HG02798 (cell line): ENCODE results near the gene C1orf35.

Experiments
- ATAC-seq: cut with Tn5 transposase; IDR thresholded peaks from one replicate; pipeline ENCODE4 v1.9.1; 2021; ENCODE audit warnings: mild to moderate bottlenecking; ENCODE audit not compliant: unreplicated experiment, poor library complexity

C1orf35 gene

GRCh38 chr1:228102791-228103620, at the start of gene C1orf35:
C1orf35 (minus strand) TSS chr1:228103325; CDS start chr1:228103227, 98 bp downstream.
- ATAC-seq, result peak; percentile 86

- no peak for ATAC-seq
These were observed 49.8 kb upstream of the C1orf35 start for GRCh38 chr1:228152918-228153258.

DNA sequence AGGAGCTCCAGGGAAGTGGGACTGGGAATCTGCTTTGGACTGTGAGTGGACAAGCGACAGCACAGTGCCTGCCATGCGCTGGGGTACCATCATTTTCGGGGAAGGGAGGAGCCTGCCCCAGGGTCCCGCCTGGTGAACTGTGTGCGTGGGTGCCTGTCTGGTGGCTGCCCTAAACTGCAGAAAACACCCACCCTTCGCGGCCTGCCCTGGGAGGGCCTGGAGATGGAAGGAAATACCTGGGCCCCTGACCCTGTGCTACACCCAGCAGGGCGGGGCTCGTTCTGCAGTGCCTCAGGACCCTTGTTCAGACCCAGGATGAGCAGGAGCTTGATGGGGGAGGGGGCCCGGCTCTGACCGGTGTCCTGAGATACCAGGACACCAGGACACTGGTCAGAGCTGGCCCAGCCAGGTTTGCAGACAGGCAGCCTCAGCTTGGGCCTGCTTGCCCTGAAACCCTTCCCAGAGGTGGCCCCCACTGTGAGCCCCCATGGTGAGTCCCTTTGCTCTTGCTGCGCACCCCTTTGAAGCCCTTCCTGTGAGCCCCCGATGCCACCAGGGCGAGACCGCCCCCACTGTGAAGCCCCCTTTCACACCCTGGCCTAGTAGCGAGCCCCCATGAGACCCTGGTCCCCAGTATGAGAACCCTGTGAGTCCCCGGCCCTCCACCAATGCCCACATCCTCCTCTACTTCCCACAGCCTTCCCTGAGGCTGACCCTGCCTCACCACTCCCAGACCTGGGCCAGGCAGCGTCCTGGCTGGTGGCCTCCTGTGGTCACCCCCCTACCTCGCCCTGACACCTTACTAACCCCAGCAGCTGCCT, 49.2 kb upstream of the C1orf35 start:
- ATAC-seq, result no peak

DNA sequence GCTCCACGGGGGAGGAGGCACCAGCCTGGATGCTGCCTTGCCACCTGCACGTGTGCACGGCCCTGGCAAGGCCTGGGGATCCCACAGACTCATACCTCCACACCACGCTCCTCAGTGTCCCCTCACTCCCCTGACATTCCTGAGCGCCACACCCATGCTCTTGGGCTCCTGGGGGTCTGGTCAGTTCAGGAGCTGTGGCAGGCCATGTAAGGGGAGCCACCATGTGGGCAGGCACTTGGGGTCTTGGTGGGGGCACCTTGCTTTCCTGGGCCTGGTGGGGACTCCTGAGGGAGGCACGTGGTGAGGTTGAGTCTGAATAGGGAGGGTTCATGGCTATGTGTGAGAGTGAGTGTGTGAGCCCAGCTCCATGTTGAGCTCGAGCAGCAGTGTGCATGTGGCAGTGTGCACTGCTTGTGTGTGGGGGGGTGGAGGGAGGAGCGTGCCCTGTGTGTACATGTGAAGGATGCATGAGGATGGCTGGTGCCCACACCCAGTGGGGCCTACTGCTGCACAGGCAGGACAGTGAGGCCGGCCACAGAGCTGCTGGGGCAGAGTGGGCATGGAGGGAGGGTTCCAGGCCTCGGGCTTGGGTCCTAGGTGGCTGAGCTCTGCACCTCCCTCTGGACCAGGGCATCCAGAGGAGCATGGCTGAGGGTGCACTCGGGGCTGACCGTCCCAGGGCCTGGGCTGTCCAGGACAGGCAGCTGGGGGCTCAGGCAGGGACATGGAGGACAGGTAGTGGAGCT, 48.2 kb upstream of the C1orf35 start:
- no peak for ATAC-seq

- ATAC-seq, result no peak
These were observed 47.5 kb upstream of the C1orf35 start for GRCh38 chr1:228150461-228151179.

GRCh38 chr1:228150120-228150460, 47.0 kb upstream of the C1orf35 start:
- no peak for ATAC-seq

GRCh38 chr1:228149406-228150119, 46.4 kb upstream of the C1orf35 start, which contains the start of gene GJC2:
GJC2 (plus strand) TSS chr1:228149930; CDS start chr1:228157759, 7,829 bp downstream.
- no peak for ATAC-seq

GRCh38 chr1:228148935-228149405, 45.8 kb upstream of the C1orf35 start:
- no peak for ATAC-seq

GRCh38 chr1:228148196-228148861, 45.2 kb upstream of the C1orf35 start:
- no peak for ATAC-seq

- ATAC-seq, result no peak
These were observed 44.6 kb upstream of the C1orf35 start for GRCh38 chr1:228147768-228148167.

DNA sequence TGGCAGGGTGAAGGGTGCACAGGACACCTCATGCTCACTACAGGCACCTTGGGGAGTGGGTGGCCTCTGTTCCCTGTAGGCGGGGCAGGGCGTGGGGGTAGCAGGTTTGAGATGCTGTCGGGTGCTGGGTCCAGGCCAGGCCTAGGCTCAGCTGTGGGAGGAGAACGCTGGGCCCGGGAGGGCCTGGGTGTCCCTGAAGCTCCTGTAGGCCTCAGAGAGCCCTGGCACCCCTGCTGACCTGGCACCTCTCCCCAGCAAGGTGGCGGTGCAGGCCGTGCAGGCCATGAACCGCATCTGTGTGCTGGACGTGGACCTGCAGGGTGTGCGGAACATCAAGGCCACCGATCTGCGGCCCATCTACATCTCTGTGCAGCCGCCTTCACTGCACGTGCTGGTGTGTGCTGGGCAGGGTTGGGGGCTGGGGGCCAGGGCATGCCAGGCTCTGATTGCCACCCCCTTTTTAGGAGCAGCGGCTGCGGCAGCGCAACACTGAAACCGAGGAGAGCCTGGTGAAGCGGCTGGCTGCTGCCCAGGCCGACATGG, 44.1 kb upstream of the C1orf35 start:
- no peak for ATAC-seq

GRCh38 chr1:228146417-228147150, 43.5 kb upstream of the C1orf35 start:
- no peak for ATAC-seq

DNA sequence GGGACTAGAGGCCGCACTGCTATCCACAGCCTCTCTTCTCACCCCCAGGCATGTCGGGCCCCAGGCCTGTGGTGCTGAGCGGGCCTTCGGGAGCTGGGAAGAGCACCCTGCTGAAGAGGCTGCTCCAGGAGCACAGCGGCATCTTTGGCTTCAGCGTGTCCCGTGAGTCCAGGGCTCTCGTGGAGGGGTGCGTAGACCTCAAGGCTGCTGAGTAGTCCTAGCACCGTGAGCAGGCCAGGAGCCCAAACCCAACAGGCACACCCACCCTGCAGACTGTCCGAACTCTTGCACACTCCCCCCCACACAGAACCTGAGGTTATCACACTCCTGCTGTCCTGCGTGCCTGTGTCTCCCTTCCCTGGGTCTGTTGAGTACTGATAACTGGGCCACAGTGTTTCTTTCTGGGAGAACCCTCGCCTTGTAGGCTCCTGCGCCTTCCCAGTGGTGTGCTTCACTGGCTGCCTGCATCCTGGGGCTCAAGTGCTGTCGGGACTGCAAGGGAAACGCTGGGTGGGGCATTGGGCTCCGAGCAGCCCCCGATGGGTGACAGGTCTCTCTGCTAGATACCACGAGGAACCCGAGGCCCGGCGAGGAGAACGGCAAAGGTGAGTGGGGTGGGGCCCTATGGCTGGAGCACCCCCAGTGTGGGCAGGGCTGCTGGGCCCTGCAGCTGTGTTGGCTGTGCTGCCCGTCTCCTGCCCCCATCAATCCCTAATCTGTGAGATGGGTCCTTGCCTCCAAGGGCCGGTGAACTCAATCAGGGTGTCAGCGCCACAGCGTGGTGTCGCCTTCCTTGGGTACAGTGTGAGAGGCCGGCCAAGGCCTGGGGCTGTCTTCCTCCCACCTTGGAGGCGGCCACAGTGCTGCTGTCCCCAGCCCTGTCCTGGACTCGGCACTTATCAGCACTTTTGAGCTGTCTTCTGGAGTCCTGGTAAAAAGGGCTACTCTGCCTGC, 42.6 kb upstream of the C1orf35 start:
- no peak for ATAC-seq

GRCh38 chr1:228144993-228145343, 41.8 kb upstream of the C1orf35 start:
- no peak for ATAC-seq

- no peak for ATAC-seq
These were observed 41.3 kb upstream of the C1orf35 start for GRCh38 chr1:228144193-228144992.
